Stimulated activated naive CD8-positive, alpha-beta T cell treated with anti-CD3 and anti-CD28 coated beads, Interleukin-15, amount 100 ng/mL, for 72 hours (primary cell): ENCODE data around the gene SMC2.

Experiments
- ATAC-seq: fragments of 150-1000 bp; cut with Tn5 transposase; 2 replicates; pipeline ENCODE4 v1.10.0; 2021; ENCODE audit warnings: mild to moderate bottlenecking, moderate library complexity
- DNase-seq, 2 donors: peaks; one replicate each; pipeline ENCODE4 v3.0.0; 2021 to 2022
- H3K27ac Mint-ChIP-seq, 2 donors: one replicate each; pipeline ENCODE4 v1.8.0; 2022; ENCODE audit warnings: mild to moderate bottlenecking in 2 of 2, mixed read lengths in 2 of 2, moderate library complexity in 2 of 2
- H3K27me3 Mint-ChIP-seq: one replicate; pipeline ENCODE4 v1.8.0; 2022; ENCODE audit warnings: mixed read lengths
- H3K4me1 Mint-ChIP-seq: one replicate; pipeline ENCODE4 v1.8.0; 2022; ENCODE audit warnings: mild to moderate bottlenecking, mixed read lengths
- H3K4me3 Mint-ChIP-seq, 2 donors: one replicate each; pipeline ENCODE4 v1.8.0; 2022; ENCODE audit warnings: mild to moderate bottlenecking in 2 of 2, mixed read lengths in 2 of 2, moderate library complexity in 1 of 2
- H3K9me3 Mint-ChIP-seq, 2 donors: one replicate each; pipeline ENCODE4 v1.8.0; 2022; ENCODE audit warnings: mixed read lengths in 2 of 2

SMC2 gene

DNA sequence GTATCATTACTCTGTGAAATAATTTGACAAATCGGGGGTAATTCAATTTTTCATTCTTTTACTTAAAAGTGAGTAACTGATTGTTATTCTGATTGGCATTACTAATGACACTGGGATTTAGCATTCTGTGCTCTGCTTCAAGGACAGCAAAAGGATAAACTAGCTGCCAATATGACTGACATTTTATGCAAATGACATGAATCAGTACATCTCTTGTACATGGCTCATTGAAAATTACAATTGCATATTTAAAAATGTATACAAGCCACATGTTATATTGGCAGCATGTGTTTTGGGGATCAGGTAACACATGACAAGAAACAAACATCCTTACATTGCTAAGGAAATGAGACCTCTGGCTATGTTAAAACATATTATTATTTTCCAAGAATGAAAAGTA lies 79.0 kb downstream of the SMC2 start:
- no peaks in the 10 kb centered on the region for H3K27me3 Mint-ChIP-seq
- no peak overlapping the region for H3K27ac Mint-ChIP-seq
- ATAC-seq = no peak
- no peaks in the 10 kb centered on the region for H3K4me1 Mint-ChIP-seq
- H3K9me3 Mint-ChIP-seq = peaks cover 0 to 7% of the 10 kb centered on the region in 2 donors
- no peak overlapping the region for H3K4me3 Mint-ChIP-seq
- DNase-seq = no peak

DNA sequence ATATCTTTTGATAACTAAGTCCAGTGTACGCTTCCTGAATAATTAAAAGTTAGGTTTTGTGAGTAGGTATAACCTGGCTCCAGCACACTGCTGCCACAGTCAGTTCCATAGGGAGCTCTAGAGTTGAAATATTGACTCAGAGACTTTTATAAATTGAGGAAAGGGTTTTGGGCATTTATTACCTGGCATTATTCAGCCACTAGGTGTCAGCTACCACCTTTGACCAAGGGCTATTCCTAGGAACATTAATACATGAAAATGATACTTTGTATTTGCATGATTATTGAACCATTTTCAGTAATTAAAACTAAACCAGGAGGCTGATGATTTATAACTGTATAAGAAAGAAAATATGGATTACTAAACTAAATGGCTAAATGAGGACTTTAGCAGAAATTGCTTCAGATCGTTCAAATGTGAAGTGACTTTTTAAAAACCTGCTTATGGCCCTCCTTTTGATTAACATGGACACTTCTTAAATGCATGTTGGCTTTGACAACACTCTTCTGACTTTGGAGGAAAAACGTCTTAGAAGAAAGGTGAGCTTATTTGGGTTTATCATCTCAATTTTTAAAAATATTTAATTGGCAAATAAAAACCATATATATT lies 83.0 kb downstream of the SMC2 start:
- Mint-ChIP-seq H3K4me1 (no peaks in the 10 kb centered on the region), H3K27ac (no peak overlapping the region), H3K27me3 (no peaks in the 10 kb centered on the region), H3K9me3 (no peaks in the 10 kb centered on the region), H3K4me3 (no peak overlapping the region)
- DNase-seq = no peak
- ATAC-seq = no peak

DNA sequence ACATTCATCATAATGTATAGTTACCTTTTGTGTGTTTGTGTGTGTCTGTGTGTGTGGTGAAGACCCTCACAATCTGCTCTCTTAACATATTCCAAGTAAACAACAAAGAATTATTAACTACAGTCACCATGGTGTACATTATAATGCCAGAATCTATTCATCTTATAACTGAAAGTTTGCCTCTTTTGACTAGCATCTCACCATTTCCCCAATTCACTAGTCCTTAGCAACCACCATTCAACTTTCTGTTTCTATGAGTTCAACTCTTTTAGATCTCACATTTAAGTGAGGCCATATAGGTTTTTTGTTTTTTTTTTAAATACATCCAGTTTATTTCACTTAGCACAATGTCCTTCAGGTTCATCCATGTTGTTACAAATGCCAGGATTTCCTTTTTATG lies 83.6 kb downstream of the SMC2 start:
- ATAC-seq (no peak), DNase-seq (no peak)
- Mint-ChIP-seq H3K4me1 (no peaks in the 10 kb centered on the region), H3K9me3 (no peaks in the 10 kb centered on the region), H3K27ac (no peak overlapping the region), H3K27me3 (no peaks in the 10 kb centered on the region), H3K4me3 (no peak overlapping the region)
